GM18511 (cell line): ENCODE data around the gene CHMP4A.

ENCODE experiments used
- ATAC-seq: cut with Tn5 transposase; IDR thresholded peaks from one replicate; pipeline ENCODE4 v1.9.1; 2021; ENCODE audit warnings: mild to moderate bottlenecking, moderate library complexity; ENCODE audit not compliant: unreplicated experiment

Gene CHMP4A, protein sequence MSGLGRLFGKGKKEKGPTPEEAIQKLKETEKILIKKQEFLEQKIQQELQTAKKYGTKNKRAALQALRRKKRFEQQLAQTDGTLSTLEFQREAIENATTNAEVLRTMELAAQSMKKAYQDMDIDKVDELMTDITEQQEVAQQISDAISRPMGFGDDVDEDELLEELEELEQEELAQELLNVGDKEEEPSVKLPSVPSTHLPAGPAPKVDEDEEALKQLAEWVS

GRCh38 chr14:24212924-24213865 lies at the start of gene CHMP4A:
TSS of gene CHMP4A (minus strand) at chr14:24213488. CDS start at chr14:24213439, 49 bp downstream.
- peak; percentile 73 for ATAC-seq

GRCh38 chr14:24261969-24262327 lies 48.7 kb upstream of the CHMP4A start:
- ATAC-seq, result no peak

GRCh38 chr14:24261256-24261968 lies 48.1 kb upstream of the CHMP4A start:
- no peak for ATAC-seq

DNA sequence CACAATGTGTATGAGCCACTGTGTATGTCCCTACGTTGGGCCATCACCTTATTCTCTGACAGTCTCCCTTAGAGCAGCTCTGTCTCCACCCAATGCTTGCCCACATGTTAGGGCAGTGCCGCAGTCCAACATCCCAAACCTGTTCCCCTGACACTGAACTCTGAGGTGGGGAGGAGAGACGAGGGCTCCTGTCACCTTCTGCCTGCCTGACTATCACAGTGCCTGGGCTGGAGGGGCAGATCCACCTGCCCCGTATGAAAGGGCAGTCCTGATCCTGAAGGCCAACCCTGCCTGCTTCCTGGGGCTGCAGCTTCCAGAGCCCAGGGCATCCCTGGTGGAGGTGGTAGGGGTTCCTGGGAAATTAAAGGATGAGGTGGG lies 47.5 kb upstream of the CHMP4A start:
- ATAC-seq, result no peak

DNA sequence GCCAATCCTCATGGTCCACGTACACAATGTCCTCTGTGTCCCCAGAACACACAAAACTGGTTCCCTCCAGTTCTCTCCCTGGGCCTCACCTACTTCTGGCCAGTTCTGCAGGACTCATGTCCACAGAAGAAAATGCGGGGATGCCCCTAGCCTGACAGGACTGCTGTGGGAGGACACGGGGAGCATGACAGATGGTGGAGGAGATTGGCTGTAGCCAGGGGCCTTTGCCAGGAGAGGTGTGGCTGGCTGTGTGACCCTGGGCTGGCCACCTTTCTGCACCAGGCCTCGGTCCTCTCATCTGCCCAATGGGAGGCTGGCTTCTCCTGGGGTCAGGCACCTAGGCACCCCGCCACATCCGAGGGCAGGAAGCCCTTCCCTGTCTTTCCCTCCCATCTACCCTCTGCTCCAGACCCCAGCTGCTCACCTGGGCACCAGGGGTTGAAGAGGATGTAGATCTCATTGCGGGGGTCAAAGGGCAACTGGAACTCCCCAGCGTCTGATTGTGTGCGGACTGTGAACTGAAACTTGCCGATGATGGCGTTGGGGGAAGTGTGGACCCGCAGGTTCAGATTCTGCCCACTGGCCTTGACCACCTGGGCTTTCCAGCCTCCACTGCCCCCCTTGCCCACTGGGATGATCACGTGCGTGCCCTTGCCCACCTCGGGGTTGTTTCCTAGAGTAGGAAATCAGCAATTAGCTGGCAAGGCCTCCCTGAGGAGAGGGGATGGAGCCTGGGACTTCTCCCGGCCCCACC lies 46.9 kb upstream of the CHMP4A start:
- ATAC-seq, result no peak

- no peak for ATAC-seq
Measured at GRCh38 chr14:24259282-24260025, 46.2 kb upstream of the CHMP4A start.

DNA sequence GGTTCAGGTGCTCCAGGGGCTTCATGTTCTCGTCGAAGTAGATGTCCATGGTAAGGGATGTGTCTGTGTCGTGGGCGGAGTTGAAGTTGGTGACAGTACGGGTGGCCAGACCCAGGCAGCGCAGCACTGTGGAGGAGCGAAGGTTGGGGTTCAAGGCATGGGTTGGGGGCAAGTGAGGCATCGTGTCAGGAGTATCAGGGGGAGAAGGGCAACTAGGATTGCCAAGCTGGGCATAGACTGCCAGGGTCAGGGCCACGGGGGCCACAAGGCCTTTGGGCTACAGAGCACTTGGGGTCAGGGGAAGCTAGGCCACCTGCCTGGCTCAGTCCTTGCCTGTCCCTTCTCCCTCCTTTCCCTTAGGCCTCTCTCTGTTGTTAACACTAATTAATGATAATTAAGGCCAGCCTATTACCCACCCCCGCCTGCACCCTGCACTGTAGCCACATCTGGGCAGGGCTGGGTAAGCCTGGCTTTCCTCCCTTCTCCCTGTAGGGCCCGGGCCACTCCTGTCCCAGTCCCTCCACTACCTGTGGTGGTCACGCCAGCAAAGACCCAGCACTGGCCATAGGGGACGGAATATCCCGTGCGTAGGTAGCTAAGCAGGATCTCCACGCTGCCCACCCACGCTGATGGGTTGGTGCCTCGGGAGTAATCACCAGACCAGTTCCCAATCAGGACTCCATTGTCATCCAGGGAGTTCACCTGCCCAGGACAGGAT lies 45.4 kb upstream of the CHMP4A start:
- no peak for ATAC-seq

- ATAC-seq, result no peak
Measured at GRCh38 chr14:24258119-24258518, 44.8 kb upstream of the CHMP4A start.

GRCh38 chr14:24256960-24257359 lies 43.7 kb upstream of the CHMP4A start:
- no peak for ATAC-seq

- no peak for ATAC-seq
Measured at GRCh38 chr14:24255931-24256711, 42.8 kb upstream of the CHMP4A start.

GRCh38 chr14:24255438-24255837 lies 42.1 kb upstream of the CHMP4A start:
- ATAC-seq, result no peak

DNA sequence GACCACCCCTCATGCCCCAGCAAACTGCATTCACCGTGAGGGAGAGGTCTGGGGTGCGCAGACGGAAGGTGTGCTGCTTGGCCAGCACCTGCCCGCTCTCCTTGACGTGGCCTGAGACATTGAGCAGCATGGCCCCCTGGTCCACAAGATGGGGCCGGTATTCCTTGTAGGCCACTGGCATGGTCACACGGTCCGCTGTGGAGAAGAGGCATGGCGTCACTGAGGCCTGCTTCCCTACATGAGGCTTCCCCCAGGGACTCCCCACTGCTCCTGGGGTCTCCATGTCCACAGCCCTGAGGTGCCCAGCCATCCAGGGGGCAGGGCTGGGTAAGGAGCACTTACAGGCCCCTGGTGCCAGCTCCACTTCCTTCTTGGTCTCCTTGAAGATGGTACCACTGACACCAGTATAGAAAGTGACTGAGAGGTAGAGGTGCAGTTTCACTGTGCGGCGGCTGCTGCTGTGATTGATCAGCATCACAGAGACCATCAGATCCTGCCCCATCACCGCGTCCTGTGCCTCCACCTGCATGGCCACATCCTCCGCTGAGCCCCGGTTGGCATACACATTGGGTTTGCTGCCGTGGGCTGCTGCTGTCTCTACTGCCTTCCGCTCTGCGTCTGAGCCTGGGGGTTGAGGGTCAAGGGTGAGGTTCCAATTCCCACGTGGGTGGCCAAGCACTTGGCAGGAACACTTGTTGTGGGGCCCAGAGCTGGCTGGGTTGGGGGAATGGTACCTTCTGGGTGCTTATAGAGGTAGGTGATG lies 41.5 kb upstream of the CHMP4A start:
- no peak for ATAC-seq

- ATAC-seq, result no peak
Measured at GRCh38 chr14:24253936-24254335, 40.6 kb upstream of the CHMP4A start.

- ATAC-seq, result no peak
Measured at GRCh38 chr14:24252289-24253124, 39.2 kb upstream of the CHMP4A start.

DNA sequence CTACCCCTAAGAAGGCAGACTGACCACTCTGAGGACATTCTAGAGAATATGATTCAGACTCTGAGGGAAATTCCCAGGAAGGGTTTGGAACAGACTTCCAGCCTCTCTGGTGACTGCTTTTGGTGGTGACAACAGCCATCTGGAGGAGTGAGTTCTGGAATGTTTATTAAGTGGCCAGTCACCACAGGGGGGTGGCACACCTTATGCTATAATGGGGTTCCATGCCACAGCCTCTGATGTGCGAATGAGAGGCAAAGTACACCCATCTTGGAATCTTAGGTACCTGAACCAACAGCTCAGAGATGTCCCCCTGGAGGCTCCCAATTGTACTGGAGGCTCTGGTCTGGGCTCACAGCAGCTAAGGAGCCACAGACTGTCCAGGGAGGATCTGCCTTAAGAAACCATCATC lies 38.6 kb upstream of the CHMP4A start:
- no peak for ATAC-seq

GRCh38 chr14:24250354-24250753 lies 37.1 kb upstream of the CHMP4A start:
- ATAC-seq, result no peak
